ENCODE data around the gene KCNJ16.

DNA sequence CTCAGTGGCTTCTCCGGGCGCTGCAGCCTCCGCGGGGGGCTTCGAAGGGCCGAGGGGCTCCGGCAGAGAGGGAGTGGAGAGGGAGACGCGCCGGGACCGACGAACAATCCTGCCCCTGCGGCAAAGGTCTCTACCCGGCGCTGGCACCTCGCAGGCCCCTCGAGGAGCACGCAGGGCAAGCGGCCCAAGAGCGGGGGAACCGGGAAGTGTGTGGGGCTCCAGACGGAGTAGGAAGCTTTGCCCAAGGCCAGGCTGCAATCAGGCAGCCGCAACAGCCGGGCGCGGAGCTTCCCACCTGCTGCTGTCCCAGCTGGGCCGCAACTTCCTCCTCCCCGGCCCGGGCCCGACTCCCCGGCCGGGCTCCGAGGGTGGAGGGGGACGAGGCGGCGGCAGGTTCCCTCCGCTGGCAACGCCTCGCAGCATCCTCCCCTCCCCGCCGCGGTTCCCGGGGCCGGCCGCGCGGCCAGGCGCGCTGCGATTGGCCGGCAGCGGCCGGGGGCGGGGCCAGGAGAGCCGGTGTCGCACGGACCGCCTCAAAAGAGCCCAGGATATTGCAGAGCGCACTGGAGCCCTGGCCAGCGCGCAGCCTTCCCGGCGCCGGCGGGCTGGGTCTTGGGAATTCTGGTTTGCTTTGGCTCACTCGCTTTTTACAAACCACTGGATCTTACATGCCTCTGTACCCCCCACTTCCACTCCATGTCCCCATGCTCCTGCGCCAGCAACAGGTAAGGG is 94.1 kb downstream of the KCNJ16 start, which contains the start of gene KCNJ2:
- TF ChIP-seq, protein P1, sequence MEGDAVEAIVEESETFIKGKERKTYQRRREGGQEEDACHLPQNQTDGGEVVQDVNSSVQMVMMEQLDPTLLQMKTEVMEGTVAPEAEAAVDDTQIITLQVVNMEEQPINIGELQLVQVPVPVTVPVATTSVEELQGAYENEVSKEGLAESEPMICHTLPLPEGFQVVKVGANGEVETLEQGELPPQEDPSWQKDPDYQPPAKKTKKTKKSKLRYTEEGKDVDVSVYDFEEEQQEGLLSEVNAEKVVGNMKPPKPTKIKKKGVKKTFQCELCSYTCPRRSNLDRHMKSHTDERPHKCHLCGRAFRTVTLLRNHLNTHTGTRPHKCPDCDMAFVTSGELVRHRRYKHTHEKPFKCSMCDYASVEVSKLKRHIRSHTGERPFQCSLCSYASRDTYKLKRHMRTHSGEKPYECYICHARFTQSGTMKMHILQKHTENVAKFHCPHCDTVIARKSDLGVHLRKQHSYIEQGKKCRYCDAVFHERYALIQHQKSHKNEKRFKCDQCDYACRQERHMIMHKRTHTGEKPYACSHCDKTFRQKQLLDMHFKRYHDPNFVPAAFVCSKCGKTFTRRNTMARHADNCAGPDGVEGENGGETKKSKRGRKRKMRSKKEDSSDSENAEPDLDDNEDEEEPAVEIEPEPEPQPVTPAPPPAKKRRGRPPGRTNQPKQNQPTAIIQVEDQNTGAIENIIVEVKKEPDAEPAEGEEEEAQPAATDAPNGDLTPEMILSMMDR (IDR thresholded peaks at IDR 0.05; ENCODE audit: low read depth, low read length, poor library complexity, severe bottlenecking), result no peak
- TF ChIP-seq EZH2phosphoT487 (IDR thresholded peaks at IDR 0.05; ENCODE audit: borderline replicate concordance, low read length), result no peak
